CD14-positive monocyte (primary cell): Measurements from ENCODE around the gene SAP30BP. TPM values are rescaled to one million over a fixed set of nuclear protein-coding genes. Genes with fewer than 3 reads are reported as not detected.

ENCODE experiments used
- DNase-seq, 3 donors: peaks; one replicate each; pipeline ENCODE4 v3.0.0-alpha.2; 2011 to 2022
- H2AFZ ChIP-seq: 2 replicates; pipeline ENCODE4 v1.6.0; 2012; ENCODE audit warnings: mild to moderate bottlenecking, low read depth, low read length, inconsistent platforms; ENCODE audit not compliant: insufficient read depth, poor library complexity, severe bottlenecking
- H3K27ac ChIP-seq, 2 donors: 1 replicate in 1 of 2; 2 replicates in 1 of 2; pipeline ENCODE4 v1.5.1; 2012 to 2013; ENCODE audit warnings: low read length in 2 of 2, control low read depth in 1 of 2, inconsistent platforms in 1 of 2, low read depth in 1 of 2, mild to moderate bottlenecking in 1 of 2
- H3K27me3 ChIP-seq, 2 donors: one replicate each; pipeline versions ENCODE4 v1.6.0 to v1.6.1; 2011 to 2013; ENCODE audit warnings: low read length in 2 of 2; ENCODE audit not compliant: control insufficient read depth in 2 of 2, insufficient read depth in 2 of 2
- H3K36me3 ChIP-seq, 2 donors: replicated peaks in 1 of 2; 1 replicate in 1 of 2; 2 replicates in 1 of 2; pipeline versions ENCODE4 v1.5.1 to v1.6.1; 2012 to 2013; ENCODE audit warnings: low read length in 2 of 2, control low read depth in 1 of 2, inconsistent platforms in 1 of 2, mild to moderate bottlenecking in 1 of 2; ENCODE audit not compliant: insufficient read depth in 2 of 2, control insufficient read depth in 1 of 2
- H3K4me1 ChIP-seq, 2 donors: 1 replicate in 1 of 2; 2 replicates in 1 of 2; pipeline versions ENCODE4 v1.5.1 to v1.6.1; 2012 to 2013; ENCODE audit warnings: low read length in 2 of 2, control low read depth in 1 of 2, inconsistent platforms in 1 of 2, mild to moderate bottlenecking in 1 of 2, moderate library complexity in 1 of 2; ENCODE audit not compliant: insufficient read depth in 2 of 2, control insufficient read depth in 1 of 2
- H3K4me2 ChIP-seq: replicated peaks from 2 replicates; pipeline ENCODE3; 2012; ENCODE audit warnings: low read length, moderate library complexity, mild to moderate bottlenecking; ENCODE audit not compliant: poor library complexity, severe bottlenecking; ENCODE audit errors: extremely low read depth
- H3K4me3 ChIP-seq, 3 experiments: fragments of 200-600 bp in 1 of 3; sonication (generic) in 1 of 3; replicated peaks in 1 of 3; 1 replicate in 2 of 3; 2 replicates in 1 of 3; pipeline ENCODE4 v1.5.1; 2011 to 2013; ENCODE audit warnings: low read length in 3 of 3, mild to moderate bottlenecking in 3 of 3, control low read depth in 2 of 3, low read depth in 2 of 3, inconsistent platforms in 1 of 3, moderate library complexity in 1 of 3
- H3K79me2 ChIP-seq: 2 replicates; pipeline ENCODE4 v1.6.0; 2012; ENCODE audit warnings: mild to moderate bottlenecking, control low read depth, inconsistent platforms, low read length, moderate library complexity; ENCODE audit not compliant: insufficient read depth
- H3K9ac ChIP-seq: 2 replicates; pipeline ENCODE4 v1.6.0; 2017; ENCODE audit warnings: low read length, mild to moderate bottlenecking; ENCODE audit not compliant: insufficient read depth, poor library complexity, severe bottlenecking
- H3K9me3 ChIP-seq, 2 donors: replicated peaks in 1 of 2; 1 replicate in 1 of 2; 2 replicates in 1 of 2; pipeline versions ENCODE4 v1.5.1 to v1.6.1; 2012 to 2013; ENCODE audit warnings: low read length in 2 of 2, control low read depth in 1 of 2; ENCODE audit not compliant: control insufficient read depth in 1 of 2, insufficient read depth in 1 of 2
- H4K20me1 ChIP-seq: 2 replicates; pipeline ENCODE4 v1.6.0; 2012; ENCODE audit warnings: mild to moderate bottlenecking, low read length, control low read depth, moderate library complexity; ENCODE audit not compliant: insufficient read depth
- H3K27ac Mint-ChIP-seq, 7 donors: one replicate each; pipeline ENCODE4 v1.8.0; 2020; ENCODE audit warnings: mild to moderate bottlenecking in 7 of 7, mixed read lengths in 7 of 7, moderate library complexity in 6 of 7, inconsistent platforms in 2 of 7
- H3K27me3 Mint-ChIP-seq, 3 donors: one replicate each; pipeline ENCODE4 v1.8.0; 2021 to 2022; ENCODE audit warnings: low read depth in 3 of 3, mild to moderate bottlenecking in 3 of 3, mixed read lengths in 3 of 3, moderate library complexity in 3 of 3, inconsistent platforms in 1 of 3
- H3K36me3 Mint-ChIP-seq, 2 donors: one replicate each; pipeline ENCODE4 v1.8.0; 2020; ENCODE audit warnings: mixed read lengths in 2 of 2, inconsistent platforms in 1 of 2, mild to moderate bottlenecking in 1 of 2
- H3K4me1 Mint-ChIP-seq: one replicate; pipeline ENCODE4 v1.8.0; 2020; ENCODE audit warnings: mild to moderate bottlenecking, mixed read lengths
- H3K4me3 Mint-ChIP-seq, 2 donors: one replicate each; pipeline ENCODE4 v1.8.0; 2020; ENCODE audit warnings: mild to moderate bottlenecking in 2 of 2, mixed read lengths in 2 of 2, moderate library complexity in 1 of 2
- H3K9me3 Mint-ChIP-seq, 7 donors: one replicate each; pipeline ENCODE4 v1.8.0; 2020 to 2022; ENCODE audit warnings: mixed read lengths in 7 of 7, mild to moderate bottlenecking in 6 of 7, moderate library complexity in 6 of 7, inconsistent platforms in 2 of 7
- WGBS: methylation state at CpG from one replicate; pipeline ENCODE4 v1.1.5; 2013; ENCODE audit warnings: missing lambda C conversion rate; ENCODE audit not compliant: insufficient coverage; 5-methylcytosine and 5-hydroxymethylcytosine counted together
- intact Hi-C, 2 donors: fragments of 100-400 bp; cut with micrococcal nuclease; formaldehyde crosslinking; loops; one replicate each; pipeline versions ENCODE4 v1.15.0 to v1.15.1; 2023
- polyA plus RNA-seq, 3 donors: library from polyadenylated mRNA; depleted of rRNA in 1 of 3; unstranded in 2 of 3; stranded (reverse) in 1 of 3; fragments of 300-500 nt in 2 of 3; fragments of >200 nt in 1 of 3; fragmentation: Illumina TruSeq in 2 of 3; gene quantifications; 1 replicate in 2 of 3; 2 replicates in 1 of 3; pipeline ENCODE4 v1.2.3, GENCODE V29; 2012 to 2021
- TF ChIP-seq, protein P1 (sequence below): fragments of 200-600 bp; IDR thresholded peaks from one replicate; pipeline ENCODE4 v1.8.0; 2022; ENCODE audit warnings: antibody characterized with exemption, mild to moderate bottlenecking

SAP30BP gene
- polyA plus RNA-seq, 3 donors: 43.8 to 130 (median 61.6) TPM

DNA sequence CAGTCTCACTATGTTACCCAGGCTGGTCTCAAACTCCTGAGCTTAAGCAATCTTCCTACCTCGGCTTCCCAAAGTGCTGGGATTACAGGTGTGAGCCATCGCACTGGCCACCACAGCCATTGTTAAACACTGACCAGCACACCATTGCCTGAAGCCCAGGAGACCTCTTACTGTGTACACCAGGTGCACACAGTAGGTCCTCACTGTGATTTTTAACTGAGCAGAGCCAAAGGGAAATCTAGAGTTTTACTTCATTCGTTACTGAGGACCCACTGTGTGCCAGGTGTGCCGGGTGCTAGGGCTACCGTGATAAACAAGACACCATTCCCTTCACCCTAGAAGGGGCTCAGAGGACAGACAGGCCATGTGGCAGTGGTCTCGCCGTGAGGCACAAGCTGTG lies 58.4 kb downstream of the SAP30BP start:
- H3K27me3 Mint-ChIP-seq: peaks cover 17 to 28% (median 27%) of the 10 kb centered on the region in 3 donors
- H3K27ac Mint-ChIP-seq: no peak overlapping the region
- peaks cover 0 to 2% of the 10 kb centered on the region in 2 donors for H3K36me3 Mint-ChIP-seq
- no peak for DNase-seq
- peaks cover 7% of the 10 kb centered on the region for H3K4me1 Mint-ChIP-seq
- H3K4me2 ChIP-seq: no peak overlapping the region
- H3K4me3 Mint-ChIP-seq: no peak overlapping the region
- H3K79me2 ChIP-seq: no peaks in the 10 kb centered on the region
- WGBS: 100% methylated on average over 3 of the region's 7 CpGs
- H4K20me1 ChIP-seq: no peaks in the 10 kb centered on the region
- no peak overlapping the region for H2AFZ ChIP-seq
- H3K36me3 ChIP-seq: no peaks in the 10 kb centered on the region
- H3K9me3 ChIP-seq: no peaks in the 10 kb centered on the region
- no peak overlapping the region for H3K9ac ChIP-seq
- H3K27ac ChIP-seq: no peak overlapping the region
- H3K9me3 Mint-ChIP-seq: peaks cover 0 to 2% (median 0%) of the 10 kb centered on the region in 7 donors
- TF ChIP-seq, protein P1, sequence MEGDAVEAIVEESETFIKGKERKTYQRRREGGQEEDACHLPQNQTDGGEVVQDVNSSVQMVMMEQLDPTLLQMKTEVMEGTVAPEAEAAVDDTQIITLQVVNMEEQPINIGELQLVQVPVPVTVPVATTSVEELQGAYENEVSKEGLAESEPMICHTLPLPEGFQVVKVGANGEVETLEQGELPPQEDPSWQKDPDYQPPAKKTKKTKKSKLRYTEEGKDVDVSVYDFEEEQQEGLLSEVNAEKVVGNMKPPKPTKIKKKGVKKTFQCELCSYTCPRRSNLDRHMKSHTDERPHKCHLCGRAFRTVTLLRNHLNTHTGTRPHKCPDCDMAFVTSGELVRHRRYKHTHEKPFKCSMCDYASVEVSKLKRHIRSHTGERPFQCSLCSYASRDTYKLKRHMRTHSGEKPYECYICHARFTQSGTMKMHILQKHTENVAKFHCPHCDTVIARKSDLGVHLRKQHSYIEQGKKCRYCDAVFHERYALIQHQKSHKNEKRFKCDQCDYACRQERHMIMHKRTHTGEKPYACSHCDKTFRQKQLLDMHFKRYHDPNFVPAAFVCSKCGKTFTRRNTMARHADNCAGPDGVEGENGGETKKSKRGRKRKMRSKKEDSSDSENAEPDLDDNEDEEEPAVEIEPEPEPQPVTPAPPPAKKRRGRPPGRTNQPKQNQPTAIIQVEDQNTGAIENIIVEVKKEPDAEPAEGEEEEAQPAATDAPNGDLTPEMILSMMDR: no peak
- peaks cover 7 to 13% of the 10 kb centered on the region in 2 donors for H3K4me1 ChIP-seq
- H3K27me3 ChIP-seq: peaks cover 7 to 17% of the 10 kb centered on the region in 2 donors
- intact Hi-C loops: no loop called here
- H3K4me3 ChIP-seq: no peak overlapping the region

GRCh38 chr17:75727391-75727790 lies 60.3 kb downstream of the SAP30BP start:
- no peak overlapping the region for H3K27ac Mint-ChIP-seq
- Histone ChIP-seq H2AFZ (no peak overlapping the region), H3K27me3 (peaks cover 0 to 3% of the 10 kb centered on the region in 2 donors), H3K36me3 (no peaks in the 10 kb centered on the region), H3K79me2 (no peaks in the 10 kb centered on the region), H3K9ac (no peak overlapping the region), H3K4me2 (no peak overlapping the region), H4K20me1 (no peaks in the 10 kb centered on the region), H3K4me1 (no peaks in the 10 kb centered on the region), H3K9me3 (no peaks in the 10 kb centered on the region), H3K4me3 (no peak overlapping the region), H3K27ac (no peak overlapping the region)
- 97% methylated on average over 16 of the region's 18 CpGs for WGBS
- peaks cover 5% of the 10 kb centered on the region for H3K4me1 Mint-ChIP-seq
- no peak for DNase-seq
- intact Hi-C loops: no loop called here
- peaks cover 6 to 15% (median 9%) of the 10 kb centered on the region in 3 donors for H3K27me3 Mint-ChIP-seq
- H3K4me3 Mint-ChIP-seq: no peak overlapping the region
- no peaks in the 10 kb centered on the region for H3K36me3 Mint-ChIP-seq
- TF ChIP-seq, protein P1: no peak
- H3K9me3 Mint-ChIP-seq: no peaks in the 10 kb centered on the region
